Glomerular visceral epithelial cell (primary cell): ENCODE measurements around the gene GTF2H4.
A peak's percentile ranks its signal among the peaks of the same experiment; 100 is the strongest.
"Not testable (repeated sequence)": the region's sequence is repeated elsewhere in the genome, so short reads cannot be mapped to it uniquely, and the experiment has no call there.

Experiments
- DNase-seq: peaks from one replicate; pipeline ENCODE4 v3.0.0-alpha.2; 2016; ENCODE audit errors: extremely low spot score

GTF2H4 gene

DNA sequence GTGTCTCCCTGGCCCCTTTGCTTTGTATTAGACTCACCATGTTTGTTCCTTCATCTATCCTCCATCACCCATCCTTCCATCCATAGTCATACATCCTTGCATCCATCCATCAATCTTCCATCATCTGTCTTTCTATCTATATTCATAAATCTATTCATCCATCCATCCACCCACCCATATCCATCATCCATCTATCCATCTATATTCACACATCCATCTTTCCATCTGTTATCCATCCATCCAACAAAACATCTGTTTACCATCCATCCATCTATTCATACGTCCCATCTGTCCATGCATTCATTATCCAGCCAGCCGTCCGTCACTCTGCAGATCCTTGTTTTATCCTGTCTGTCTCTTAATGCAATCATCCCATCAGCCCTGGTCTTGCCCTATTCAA lies 13.1 kb upstream of the GTF2H4 start:
- no peak for DNase-seq

DNA sequence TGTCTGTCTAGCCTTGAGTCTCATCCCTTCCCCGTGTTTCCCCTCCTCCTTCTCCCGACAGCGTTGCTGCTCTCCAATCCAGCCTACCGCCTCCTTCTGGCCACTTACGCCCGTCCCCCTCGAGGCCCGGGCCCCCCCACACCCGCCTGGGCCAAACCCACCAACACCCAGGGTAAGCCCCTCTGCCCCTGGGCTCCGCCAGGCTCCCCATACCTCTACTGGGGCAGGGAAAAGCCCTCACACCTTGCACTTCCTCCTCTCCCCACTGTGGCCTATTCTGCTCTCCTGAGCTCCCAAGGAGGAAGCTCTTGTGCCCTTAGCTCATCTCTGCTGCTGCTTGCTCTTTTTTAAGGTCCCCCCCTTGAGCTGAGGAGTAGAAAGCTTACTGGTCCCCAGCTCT lies 12.7 kb upstream of the GTF2H4 start:
- DNase-seq, result no peak

DNA sequence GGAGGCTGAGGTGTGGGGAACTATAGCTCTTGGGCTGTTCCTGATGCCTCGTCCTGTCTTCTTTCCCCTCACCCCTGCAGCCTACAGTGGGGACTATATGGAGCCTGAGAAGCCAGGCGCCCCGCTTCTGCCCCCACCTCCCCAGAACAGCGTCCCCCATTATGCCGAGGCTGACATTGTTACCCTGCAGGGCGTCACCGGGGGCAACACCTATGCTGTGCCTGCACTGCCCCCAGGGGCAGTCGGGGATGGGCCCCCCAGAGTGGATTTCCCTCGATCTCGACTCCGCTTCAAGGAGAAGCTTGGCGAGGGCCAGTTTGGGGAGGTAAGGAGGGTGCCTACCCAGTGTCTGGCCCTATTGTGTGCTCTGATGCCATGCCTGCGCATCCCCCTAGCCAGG lies 11.5 kb upstream of the GTF2H4 start:
- DNase-seq, result no peak

DNA sequence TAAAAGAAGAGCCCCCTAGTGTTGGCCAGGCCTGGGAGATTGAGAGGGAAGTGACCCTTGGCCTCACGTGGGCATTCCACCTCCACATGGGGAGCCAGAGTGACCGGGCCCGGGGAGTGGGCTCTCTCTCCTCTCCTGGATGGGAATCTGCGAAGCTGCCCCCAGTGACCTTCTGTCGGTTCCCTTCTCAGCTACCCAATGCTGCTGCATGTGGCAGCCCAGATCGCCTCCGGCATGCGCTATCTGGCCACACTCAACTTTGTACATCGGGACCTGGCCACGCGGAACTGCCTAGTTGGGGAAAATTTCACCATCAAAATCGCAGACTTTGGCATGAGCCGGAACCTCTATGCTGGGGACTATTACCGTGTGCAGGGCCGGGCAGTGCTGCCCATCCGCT lies 10.1 kb upstream of the GTF2H4 start:
- no peak for DNase-seq

DNA sequence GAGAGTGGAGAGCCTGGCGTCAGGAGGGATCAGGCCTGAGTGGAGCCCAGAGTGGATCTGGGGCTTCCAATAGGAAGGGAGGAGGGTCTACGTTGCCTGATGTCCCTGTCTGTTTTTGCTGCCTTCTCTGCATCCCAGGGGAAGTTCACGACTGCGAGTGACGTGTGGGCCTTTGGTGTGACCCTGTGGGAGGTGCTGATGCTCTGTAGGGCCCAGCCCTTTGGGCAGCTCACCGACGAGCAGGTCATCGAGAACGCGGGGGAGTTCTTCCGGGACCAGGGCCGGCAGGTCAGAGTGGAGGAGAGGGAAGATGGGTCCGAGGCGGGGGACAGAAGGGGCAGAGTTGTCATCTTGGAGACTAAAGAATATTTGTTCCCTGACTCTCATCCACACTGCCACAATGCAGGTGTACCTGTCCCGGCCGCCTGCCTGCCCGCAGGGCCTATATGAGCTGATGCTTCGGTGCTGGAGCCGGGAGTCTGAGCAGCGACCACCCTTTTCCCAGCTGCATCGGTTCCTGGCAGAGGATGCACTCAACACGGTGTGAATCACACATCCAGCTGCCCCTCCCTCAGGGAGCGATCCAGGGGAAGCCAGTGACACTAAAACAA lies 9.2 kb upstream of the GTF2H4 start:
- no peak for DNase-seq

DNA sequence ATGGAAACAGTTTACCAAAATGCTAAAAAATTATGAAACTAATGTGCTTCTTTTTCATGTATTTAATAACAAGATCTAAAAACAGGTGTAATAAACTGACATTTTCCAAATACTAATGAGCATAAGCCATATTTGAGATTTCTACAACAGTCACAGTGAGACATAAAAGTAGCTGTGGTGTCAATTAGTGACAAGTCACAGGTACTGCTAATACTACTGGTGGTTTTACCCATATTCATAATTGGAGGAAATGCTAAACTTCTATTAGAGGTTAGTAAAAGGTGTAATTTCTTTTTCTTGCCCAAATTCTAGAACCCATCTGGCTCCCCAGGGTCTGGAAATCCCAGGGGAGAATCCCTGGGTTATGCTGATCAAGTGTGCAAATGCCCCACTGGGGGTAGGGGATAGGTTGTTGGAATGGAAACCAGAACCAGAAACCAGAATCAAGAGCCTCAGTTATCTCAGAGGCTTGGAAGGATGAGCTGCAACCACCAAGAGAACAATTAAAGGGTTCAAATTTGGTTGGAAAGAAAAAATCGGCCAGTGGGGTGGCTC lies 7.1 kb upstream of the GTF2H4 start:
- DNase-seq, result no peak

DNA sequence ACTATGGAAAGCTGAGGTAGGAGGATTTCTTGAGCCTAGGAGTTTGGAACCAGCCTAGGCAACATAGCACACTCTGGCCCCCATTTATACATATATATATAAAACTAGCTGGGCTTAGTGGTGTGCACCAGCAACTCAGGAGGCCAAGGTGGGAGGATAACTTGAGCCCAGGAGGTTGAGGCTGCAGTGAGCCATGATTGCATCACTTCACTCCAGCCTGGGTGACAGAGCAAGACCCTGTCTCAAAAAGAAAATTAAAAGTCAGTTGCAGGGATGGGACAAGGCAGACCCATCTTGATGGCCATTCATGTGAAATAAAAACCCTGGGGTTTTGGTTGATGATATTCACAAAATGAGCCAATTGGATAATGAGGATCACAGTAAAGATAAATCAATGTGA lies 6.6 kb upstream of the GTF2H4 start:
- no peak for DNase-seq

DNA sequence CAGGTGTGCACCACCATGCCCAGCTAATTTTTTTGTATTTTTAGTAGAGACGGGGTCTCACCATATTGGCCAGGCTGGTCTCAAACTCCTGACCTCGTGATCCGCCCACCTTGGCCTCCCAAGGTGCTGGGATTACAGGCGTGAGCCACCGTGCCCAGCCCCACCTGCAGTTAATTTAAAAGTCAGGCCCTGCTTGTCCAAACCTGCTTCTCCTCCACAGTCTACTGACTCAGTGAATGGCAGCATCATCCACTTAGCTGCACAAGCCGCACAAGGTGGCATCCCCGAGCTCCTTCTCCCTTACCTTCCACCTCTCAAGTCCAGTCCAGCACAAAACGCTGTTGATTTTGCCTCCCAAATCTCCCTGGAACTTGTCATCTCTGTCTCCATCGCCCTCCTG lies 5.8 kb upstream of the GTF2H4 start:
- not testable (repeated sequence) for DNase-seq

DNA sequence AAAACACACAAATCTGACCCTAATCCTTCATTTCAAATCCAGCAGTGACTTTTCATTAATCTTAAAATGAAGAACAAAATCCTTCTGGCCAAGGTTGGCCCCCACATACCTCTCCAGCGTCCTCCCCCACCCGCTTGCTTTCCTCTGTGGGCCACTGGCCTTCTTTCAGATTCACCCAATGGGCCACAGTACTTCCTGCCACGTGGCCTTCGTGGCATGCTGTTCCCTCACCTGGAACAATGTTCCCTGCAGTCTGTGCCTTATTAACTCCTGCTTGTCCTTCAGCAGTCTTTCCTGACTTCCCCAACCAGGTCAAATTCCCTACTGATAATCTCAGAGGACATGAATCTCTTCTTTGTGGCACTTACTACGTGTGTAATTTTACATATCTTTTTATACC lies 5.3 kb upstream of the GTF2H4 start:
- no peak for DNase-seq

DNA sequence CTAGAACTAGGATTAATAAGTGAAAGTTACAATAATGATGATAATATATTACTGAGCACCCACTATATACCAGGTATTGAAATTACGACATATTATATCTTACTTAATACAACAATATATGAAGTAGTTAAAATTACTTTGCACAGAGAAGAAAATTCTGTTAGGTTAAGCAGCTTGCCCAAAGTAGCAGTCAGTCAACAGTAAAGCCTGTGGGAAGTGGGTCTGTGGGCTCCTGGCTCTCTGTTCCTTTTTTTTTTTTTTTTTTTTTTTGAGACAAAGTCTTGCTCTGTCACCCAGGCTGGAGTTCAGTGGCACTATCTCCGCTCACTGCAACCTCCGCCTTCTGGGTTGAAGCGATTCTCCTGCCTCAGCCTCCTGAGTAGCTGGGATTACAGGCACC lies 4.8 kb upstream of the GTF2H4 start:
- DNase-seq, result no peak

DNA sequence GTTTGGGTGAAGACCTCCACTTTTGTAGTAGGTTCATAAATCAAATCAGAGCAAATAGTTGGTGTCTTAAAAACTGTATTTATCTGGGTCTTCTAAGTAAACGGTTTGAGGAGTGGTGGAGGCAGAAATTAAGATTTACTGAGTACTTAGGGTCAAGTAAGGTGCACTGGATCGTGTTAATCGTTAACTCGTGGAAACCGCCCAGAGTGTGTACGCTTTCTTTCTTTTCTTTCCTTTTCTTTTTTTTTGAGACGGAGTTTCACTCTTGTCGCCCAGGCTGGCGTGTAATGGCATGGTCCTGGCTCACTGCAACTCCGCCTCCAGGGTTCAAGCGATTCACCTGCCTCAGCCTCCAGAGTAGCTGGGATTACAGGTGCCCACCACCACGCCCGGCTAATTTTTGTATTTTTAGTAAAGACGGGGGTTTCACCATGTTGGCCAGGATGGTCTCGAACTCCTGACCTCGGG lies 683 bp upstream of the GTF2H4 start:
- DNase-seq, result not testable (repeated sequence)

DNA sequence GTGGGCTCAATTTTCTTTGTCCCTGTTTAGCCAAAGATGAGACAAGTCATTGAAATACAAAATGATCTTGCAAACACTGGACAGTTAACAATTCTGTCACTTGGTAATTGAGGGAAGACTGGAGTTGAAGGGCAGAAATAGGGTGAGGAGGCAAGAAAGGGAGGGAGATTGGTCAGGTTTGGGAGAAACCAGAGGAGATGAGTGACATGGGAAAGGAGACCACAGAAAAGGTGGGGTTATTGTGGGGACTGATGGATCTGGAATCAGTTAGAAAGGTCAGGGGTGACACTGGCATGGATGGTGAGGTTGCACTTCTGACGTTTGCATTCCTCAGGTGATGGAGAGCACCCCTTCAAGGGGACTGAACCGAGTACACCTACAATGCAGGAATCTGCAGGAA lies 693 bp downstream of the GTF2H4 start:
- DNase-seq, result no peak

DNA sequence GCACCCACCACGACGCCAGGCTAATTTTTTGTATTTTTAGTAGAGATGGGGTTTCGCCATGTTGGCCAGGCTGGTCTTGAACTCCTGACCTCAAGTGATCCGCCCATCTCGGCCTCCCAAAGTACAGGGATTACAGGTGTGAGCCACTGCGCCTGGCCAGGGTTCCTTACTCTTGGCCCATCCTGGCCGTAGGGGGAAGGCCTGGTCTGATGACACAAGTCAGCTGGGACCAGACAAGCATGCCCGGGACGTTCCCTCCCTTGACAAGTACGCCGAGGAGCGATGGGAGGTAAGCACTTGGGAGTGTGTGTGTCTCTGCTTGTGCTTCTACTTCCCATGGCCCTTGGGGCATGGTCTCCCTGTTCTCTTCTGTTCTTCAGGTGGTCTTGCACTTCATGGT lies 2.5 kb downstream of the GTF2H4 start:
- not testable (repeated sequence) for DNase-seq

DNA sequence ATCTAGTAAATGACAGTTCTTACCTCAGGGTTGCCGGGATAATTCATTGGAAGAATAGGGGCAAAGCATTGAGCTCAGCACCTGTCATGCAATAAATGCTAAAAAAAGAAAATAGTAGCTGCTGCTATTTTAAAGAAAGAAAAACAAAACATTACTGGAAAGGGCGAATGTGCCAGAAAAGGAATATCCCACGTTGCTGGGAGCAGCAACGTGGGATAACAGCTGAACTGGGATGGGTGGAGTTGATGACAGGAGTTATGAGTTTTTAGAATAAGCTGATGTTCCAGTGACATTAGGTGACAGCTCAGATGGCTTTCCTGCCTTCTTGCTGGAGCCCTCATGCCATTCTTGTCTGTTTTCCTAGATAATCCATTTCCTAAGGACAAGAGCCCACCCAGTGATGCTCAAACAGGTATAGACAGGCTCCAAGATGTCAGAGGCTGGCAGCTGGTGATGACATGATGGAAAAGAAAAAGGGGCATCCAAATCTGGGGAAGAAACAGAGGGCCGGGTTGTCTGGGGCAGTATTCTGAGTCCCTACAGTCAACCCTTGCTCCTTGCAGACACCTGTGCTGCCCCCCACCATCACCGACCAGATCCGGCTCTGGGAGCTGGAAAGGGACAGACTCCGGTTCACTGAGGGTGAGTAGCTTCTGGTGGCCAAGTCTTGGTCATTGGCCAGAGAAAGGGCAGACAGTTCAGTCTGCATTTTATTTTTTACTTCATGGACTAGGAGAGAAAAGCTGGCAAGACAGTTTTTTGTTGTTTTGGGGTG lies 4.9 kb downstream of the GTF2H4 start:
- DNase-seq, result no peak

DNA sequence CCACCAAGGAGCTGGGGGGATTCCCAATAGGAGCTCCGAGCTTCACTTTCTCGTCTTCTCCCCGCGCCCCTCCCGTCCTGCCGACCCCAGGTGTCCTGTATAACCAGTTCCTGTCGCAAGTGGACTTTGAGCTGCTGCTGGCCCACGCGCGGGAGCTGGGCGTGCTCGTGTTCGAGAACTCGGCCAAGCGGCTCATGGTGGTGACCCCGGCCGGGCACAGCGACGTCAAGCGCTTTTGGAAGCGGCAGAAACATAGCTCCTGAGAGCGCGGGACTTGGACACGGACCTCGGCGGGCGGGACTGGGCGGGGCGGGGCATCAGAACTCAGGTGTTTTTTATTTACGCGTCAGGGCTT lies 5.7 kb downstream of the GTF2H4 start:
- no peak for DNase-seq

DNA sequence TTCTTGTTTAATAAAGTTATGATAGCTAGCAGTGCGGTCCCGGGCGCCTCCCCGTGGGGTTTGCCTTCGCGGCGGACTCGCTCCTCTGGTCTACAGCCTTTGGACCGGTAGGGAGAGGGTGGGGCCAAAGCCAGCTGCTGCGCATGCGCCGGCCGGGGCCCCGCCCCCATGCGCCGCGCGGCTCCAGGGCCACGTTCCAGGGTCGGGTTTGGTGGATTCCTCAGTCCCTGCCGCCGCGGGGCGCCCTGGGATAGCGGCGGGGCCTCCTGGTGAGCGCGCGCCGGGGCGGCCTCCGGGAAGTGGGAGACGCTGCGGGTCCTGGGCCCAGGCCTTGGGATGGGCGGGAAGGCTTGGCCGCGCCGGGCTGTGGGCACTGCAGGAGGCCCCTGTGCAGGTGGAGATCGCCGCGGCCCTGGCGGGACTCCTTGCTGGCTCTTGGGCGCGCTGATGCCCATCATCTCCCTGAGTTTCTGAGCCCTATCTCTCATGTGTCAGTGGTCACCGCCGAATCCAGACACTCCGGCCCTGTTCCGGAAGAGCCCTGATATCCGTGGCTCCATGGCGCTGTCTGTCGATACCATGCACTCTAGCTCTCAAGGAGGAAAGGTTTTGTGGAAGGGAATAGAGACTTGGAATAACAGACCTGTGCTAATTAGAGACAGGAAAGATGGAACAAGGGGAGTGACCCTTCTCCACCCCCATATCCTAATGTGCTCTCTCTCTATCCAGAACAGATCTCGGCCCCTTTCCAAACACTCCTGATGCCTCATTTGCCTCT lies 6.3 kb downstream of the GTF2H4 start, which contains the start of gene VARS2:
Gene VARS2, plus strand, starts transcription at position 163 of the 778 bp plus-strand sequence. Its CDS starts 599 bp downstream, at position 762.
- DNase-seq, result peak; percentile 95

DNA sequence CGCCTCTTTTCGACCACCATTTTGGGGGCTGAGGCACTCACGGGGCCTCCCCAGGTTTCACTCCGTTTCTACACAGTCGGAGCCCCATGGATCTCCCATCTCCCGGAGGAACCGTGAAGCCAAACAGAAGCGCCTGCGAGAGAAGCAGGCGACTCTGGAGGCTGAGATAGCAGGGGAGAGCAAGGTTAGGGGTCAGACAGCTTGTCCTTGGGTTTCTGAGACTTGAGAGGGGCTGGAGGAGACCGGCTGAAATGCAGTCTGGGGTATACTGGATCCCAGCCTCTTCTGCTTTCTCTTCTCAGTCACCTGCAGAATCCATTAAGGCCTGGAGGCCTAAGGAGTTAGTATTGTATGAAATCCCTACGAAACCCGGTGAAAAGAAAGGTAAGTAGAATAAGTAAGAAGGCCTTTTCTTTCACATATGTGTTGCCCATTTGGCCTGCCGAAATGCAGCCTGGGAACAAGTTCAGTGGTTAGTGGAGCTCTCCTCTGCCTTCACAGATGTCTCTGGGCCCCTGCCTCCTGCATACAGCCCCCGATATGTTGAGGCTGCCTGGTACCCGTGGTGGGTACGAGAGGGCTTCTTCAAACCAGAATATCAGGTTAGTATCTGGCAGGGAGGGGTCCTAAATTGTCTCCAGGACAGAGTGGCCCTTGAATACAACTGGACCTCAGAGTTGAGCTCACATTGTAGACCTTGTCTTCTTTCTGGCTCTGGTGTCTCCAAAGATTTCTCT lies 7.0 kb downstream of the GTF2H4 start:
- no peak for DNase-seq

DNA sequence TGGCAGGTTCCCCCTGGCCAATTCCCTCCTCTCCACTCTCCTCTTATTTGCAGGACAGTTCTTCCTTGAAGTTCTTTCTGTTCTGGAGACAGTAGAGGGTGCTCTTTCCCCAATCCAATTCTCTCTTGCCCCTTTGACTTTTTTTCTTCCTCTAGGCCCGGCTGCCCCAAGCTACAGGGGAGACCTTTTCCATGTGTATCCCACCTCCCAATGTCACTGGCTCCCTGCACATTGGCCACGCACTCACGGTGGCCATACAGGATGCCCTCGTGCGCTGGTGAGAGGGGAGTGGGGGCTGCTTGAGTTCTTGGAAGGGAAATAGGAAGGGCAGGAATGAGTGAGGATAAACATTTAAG lies 7.6 kb downstream of the GTF2H4 start:
- DNase-seq, result peak; percentile 74

DNA sequence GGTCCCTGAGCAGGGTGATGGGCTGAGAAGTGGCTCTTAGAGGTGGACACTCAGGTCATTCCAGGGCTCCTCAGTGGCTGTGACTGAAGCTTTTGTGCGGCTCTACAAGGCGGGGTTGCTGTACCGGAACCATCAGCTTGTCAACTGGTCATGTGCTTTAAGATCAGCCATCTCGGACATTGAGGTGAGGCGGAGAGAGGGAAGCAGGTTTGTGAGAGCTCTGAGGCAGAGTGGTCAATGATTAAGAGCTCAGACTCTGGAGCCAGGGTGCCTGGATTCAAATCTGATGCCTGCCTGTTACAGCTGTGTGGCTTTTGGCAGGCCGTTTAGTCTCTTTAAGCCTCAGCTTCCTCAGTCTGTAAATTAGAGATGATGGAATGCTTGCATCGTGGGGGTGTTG lies 9.0 kb downstream of the GTF2H4 start:
- DNase-seq, result no peak

DNA sequence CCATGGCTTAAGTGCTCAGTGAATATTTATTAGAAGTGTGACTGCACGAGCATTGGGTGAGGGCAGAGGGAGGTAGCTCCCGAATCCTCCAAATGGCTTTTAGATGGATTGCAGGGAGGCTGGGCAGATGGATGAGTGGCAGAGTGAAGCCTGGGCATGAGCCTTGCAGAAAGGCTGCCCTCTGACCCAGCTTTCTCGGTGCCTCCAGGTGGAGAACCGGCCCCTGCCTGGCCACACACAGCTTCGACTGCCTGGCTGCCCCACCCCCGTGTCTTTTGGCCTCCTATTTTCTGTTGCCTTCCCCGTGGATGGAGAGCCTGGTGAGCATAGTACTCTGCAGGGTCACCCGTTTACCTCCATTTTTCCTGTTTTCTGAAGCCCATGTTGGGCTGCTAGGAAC lies 9.5 kb downstream of the GTF2H4 start:
- no peak for DNase-seq

DNA sequence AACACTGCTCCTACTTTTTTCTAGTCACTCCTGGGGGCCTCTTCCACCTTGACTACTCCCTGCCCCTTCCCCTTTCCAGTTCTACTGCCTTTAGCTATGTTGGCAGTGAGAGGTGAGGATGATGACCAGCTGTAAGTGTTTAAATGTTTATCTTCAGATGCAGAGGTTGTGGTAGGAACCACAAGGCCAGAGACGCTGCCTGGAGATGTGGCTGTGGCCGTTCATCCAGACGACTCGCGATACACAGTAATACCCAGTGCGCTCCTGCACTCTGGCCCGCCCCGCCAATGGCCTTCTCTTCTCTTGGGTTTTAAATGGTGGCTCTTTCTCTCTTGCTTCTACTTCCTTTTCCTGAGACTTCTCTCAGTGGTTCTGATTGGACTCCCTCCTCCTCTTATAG lies 10.7 kb downstream of the GTF2H4 start:
- DNase-seq, result no peak

DNA sequence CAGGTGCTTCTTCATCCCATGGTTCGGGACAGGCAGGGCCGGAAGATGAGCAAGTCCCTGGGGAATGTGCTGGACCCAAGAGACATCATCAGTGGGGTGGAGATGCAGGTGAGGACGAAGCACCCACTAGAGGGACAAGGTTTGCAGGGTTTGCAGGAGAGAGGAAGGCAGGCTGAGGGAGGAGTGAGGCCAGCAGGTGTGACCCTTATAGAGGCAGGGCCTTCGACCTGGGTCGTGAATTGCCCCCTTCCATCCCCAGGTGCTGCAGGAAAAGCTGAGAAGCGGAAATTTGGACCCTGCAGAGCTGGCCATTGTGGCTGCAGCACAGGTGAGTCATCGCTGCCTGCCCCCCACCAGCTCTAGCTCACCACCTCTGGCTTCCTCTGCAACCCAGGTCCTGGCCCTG lies 14.4 kb downstream of the GTF2H4 start:
- DNase-seq, result peak; percentile 50
